HepG2 (cell line): ENCODE measurements around the gene KCNQ1OT1. TPM values are rescaled to one million over a fixed set of nuclear protein-coding genes. Genes with fewer than 3 reads are reported as not detected.

ENCODE experiments used
- CBX5 ChIP-seq: sonication (generic); formaldehyde crosslinking; IDR thresholded peaks from 2 replicates; pipeline ENCODE4 v1.4.0; 2020; ENCODE audit warnings: missing genetic modification reagents, borderline replicate concordance
- NBN ChIP-seq: fragments of 450-650 bp; conservative IDR thresholded peaks from 2 replicates; pipeline ENCODE4 v1.6.1; 2017
- NCOA2 ChIP-seq: sonication (generic); formaldehyde crosslinking; IDR thresholded peaks from 2 replicates; pipeline ENCODE4 v1.8.0; 2022; ENCODE audit warnings: inconsistent platforms
- POGZ ChIP-seq: sonication (generic); formaldehyde crosslinking; IDR thresholded peaks from 2 replicates; pipeline ENCODE4 v1.4.0; 2020; ENCODE audit warnings: mild to moderate bottlenecking, missing genetic modification reagents
- TP53 ChIP-seq: sonication (generic); formaldehyde crosslinking; conservative IDR thresholded peaks from 2 replicates; pipeline ENCODE4 v1.4.0; 2020; ENCODE audit warnings: missing genetic modification reagents
- ZFYVE20 ChIP-seq: sonication (generic); formaldehyde crosslinking; IDR thresholded peaks from 2 replicates; pipeline ENCODE4 v1.8.0; 2023; ENCODE audit warnings: low read depth, mild to moderate bottlenecking, moderate library complexity, missing genetic modification reagents, borderline replicate concordance
- ZNF709 ChIP-seq: sonication (generic); formaldehyde crosslinking; IDR thresholded peaks from 2 replicates; pipeline ENCODE4 v1.5.0; 2020; ENCODE audit warnings: mild to moderate bottlenecking, missing genetic modification reagents
- ZNF788 ChIP-seq: sonication (generic); formaldehyde crosslinking; IDR thresholded peaks from 2 replicates; pipeline ENCODE4 v1.5.0; 2020; ENCODE audit warnings: mild to moderate bottlenecking, missing genetic modification reagents, borderline replicate concordance
- ZNF790 ChIP-seq: sonication (generic); formaldehyde crosslinking; IDR thresholded peaks from 2 replicates; pipeline ENCODE4 v1.8.0; 2022; ENCODE audit warnings: missing genetic modification reagents, mild to moderate bottlenecking, borderline replicate concordance
- polyA plus RNA-seq, 8 experiments: library from polyadenylated mRNA; depleted of rRNA in 3 of 8; stranded (reverse) in 7 of 8; unstranded in 1 of 8; fragments of >200 nt; fragmentation: Illumina TruSeq in 4 of 8; extraction: Trizol in 4 of 8; gene quantifications; 2 replicates each; pipeline versions ENCODE4 v1.2.1 to v1.2.3, GENCODE V29; 2011 to 2016; ENCODE audit warnings: low read depth in 4 of 8, missing spikeins in 1 of 8, mixed read lengths in 1 of 8; ENCODE audit not compliant: insufficient read depth in 1 of 8
- total RNA-seq, 5 experiments: library from RNA; depleted of rRNA; stranded (reverse); fragments of >200 nt; fragmentation: Illumina TruSeq; extraction: Trizol; gene quantifications; 2 replicates each; pipeline ENCODE4 v1.2.3, GENCODE V29; 2016; ENCODE audit warnings: low read depth in 1 of 5
- TF ChIP-seq, protein P1 (sequence below): sonication (generic); formaldehyde crosslinking; IDR thresholded peaks from 2 replicates; pipeline ENCODE4 v1.8.0; 2022; ENCODE audit warnings: mild to moderate bottlenecking, missing genetic modification reagents, moderate library complexity
- TF ChIP-seq, protein P2 (sequence below): sonication (generic); formaldehyde crosslinking; IDR thresholded peaks from 2 replicates; pipeline ENCODE4 v1.4.0; 2020; ENCODE audit warnings: missing genetic modification reagents, mild to moderate bottlenecking, borderline replicate concordance
- TF ChIP-seq, protein P3 (sequence below): sonication (generic); formaldehyde crosslinking; IDR thresholded peaks from 2 replicates; pipeline ENCODE4 v1.9.0; 2021; ENCODE audit warnings: mild to moderate bottlenecking, missing genetic modification reagents
- TF ChIP-seq, protein P4 (sequence below), 2 experiments: sonication (generic) in 1 of 2; formaldehyde crosslinking in 1 of 2; IDR thresholded peaks; 2 replicates each; pipeline versions ENCODE4 v1.4.0 to v1.6.1; 2016 to 2020; ENCODE audit warnings: borderline replicate concordance in 1 of 2, low read depth in 1 of 2, mild to moderate bottlenecking in 1 of 2, missing genetic modification reagents in 1 of 2

The KCNQ1OT1 gene
- total and polyA plus RNA-seq, 2 of the 13 experiments (the other 11 are each of a cell fraction or from before 2014, with no cell fraction given): 1.3 to 18.9 TPM

DNA sequence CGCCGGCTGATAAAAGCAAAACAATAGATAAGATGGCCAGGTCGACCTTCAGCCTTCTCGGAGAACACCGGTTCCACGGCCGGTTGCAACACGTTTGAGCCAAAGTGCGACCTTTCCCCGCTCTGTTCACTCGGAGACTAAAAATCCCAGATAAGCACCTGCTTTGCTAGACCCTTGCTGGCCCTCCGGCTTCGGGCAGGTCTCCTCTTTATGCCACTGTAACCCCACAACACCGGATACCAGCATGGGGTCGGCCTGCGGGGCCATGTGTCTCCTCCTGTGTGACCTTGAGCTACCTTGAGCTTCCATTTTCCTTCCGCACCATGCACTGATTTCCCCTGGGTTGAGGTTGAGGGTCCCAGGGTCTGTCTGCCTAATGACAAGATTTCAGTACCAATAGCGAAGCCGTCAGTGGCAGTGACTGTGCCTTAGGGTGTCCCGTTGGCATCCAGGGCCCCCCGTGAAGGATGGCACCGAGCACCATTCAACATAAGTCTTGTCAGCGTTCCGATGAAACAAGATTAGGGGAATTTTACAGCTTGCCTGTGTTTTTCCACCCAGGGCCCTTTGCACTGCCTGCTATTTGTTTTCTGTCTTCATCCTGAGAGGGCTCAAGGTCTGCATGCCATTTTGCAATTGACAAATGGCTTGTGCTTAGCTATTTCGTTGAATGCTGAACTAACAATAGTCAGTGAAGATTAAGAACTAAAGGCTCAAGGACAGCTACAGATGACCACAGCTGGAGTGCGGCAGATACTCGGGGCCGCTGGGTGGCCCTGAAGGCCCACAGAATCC, 136.4 kb downstream of the KCNQ1OT1 start (continued):
- TF ChIP-seq ZFYVE20 (CRISPR knock-in tag) (no peak), NCOA2 (CRISPR knock-in tag) (peak; percentile 92), ZNF788 (CRISPR knock-in tag) (no peak; the same call in 1 of the 2 replicates), POGZ (CRISPR knock-in tag) (peak; percentile 46), ZNF709 (no peak), ZNF790 (no peak), TP53 (CRISPR knock-in tag) (no peak), CBX5 (CRISPR knock-in tag) (peak; percentile 40; the same call in 1 of the 2 replicates), NBN (no peak)
- TF ChIP-seq, protein P1, sequence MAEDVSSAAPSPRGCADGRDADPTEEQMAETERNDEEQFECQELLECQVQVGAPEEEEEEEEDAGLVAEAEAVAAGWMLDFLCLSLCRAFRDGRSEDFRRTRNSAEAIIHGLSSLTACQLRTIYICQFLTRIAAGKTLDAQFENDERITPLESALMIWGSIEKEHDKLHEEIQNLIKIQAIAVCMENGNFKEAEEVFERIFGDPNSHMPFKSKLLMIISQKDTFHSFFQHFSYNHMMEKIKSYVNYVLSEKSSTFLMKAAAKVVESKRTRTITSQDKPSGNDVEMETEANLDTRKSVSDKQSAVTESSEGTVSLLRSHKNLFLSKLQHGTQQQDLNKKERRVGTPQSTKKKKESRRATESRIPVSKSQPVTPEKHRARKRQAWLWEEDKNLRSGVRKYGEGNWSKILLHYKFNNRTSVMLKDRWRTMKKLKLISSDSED (CRISPR knock-in tag): no peak
- TF ChIP-seq, protein P2, sequence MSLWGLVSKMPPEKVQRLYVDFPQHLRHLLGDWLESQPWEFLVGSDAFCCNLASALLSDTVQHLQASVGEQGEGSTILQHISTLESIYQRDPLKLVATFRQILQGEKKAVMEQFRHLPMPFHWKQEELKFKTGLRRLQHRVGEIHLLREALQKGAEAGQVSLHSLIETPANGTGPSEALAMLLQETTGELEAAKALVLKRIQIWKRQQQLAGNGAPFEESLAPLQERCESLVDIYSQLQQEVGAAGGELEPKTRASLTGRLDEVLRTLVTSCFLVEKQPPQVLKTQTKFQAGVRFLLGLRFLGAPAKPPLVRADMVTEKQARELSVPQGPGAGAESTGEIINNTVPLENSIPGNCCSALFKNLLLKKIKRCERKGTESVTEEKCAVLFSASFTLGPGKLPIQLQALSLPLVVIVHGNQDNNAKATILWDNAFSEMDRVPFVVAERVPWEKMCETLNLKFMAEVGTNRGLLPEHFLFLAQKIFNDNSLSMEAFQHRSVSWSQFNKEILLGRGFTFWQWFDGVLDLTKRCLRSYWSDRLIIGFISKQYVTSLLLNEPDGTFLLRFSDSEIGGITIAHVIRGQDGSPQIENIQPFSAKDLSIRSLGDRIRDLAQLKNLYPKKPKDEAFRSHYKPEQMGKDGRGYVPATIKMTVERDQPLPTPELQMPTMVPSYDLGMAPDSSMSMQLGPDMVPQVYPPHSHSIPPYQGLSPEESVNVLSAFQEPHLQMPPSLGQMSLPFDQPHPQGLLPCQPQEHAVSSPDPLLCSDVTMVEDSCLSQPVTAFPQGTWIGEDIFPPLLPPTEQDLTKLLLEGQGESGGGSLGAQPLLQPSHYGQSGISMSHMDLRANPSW (CRISPR knock-in tag): no peak
- TF ChIP-seq, protein P3, sequence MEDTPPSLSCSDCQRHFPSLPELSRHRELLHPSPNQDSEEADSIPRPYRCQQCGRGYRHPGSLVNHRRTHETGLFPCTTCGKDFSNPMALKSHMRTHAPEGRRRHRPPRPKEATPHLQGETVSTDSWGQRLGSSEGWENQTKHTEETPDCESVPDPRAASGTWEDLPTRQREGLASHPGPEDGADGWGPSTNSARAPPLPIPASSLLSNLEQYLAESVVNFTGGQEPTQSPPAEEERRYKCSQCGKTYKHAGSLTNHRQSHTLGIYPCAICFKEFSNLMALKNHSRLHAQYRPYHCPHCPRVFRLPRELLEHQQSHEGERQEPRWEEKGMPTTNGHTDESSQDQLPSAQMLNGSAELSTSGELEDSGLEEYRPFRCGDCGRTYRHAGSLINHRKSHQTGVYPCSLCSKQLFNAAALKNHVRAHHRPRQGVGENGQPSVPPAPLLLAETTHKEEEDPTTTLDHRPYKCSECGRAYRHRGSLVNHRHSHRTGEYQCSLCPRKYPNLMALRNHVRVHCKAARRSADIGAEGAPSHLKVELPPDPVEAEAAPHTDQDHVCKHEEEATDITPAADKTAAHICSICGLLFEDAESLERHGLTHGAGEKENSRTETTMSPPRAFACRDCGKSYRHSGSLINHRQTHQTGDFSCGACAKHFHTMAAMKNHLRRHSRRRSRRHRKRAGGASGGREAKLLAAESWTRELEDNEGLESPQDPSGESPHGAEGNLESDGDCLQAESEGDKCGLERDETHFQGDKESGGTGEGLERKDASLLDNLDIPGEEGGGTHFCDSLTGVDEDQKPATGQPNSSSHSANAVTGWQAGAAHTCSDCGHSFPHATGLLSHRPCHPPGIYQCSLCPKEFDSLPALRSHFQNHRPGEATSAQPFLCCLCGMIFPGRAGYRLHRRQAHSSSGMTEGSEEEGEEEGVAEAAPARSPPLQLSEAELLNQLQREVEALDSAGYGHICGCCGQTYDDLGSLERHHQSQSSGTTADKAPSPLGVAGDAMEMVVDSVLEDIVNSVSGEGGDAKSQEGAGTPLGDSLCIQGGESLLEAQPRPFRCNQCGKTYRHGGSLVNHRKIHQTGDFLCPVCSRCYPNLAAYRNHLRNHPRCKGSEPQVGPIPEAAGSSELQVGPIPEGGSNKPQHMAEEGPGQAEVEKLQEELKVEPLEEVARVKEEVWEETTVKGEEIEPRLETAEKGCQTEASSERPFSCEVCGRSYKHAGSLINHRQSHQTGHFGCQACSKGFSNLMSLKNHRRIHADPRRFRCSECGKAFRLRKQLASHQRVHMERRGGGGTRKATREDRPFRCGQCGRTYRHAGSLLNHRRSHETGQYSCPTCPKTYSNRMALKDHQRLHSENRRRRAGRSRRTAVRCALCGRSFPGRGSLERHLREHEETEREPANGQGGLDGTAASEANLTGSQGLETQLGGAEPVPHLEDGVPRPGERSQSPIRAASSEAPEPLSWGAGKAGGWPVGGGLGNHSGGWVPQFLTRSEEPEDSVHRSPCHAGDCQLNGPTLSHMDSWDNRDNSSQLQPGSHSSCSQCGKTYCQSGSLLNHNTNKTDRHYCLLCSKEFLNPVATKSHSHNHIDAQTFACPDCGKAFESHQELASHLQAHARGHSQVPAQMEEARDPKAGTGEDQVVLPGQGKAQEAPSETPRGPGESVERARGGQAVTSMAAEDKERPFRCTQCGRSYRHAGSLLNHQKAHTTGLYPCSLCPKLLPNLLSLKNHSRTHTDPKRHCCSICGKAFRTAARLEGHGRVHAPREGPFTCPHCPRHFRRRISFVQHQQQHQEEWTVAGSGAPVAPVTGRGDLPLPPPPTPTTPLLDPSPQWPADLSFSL (CRISPR knock-in tag): no peak
- TF ChIP-seq, protein P4, sequence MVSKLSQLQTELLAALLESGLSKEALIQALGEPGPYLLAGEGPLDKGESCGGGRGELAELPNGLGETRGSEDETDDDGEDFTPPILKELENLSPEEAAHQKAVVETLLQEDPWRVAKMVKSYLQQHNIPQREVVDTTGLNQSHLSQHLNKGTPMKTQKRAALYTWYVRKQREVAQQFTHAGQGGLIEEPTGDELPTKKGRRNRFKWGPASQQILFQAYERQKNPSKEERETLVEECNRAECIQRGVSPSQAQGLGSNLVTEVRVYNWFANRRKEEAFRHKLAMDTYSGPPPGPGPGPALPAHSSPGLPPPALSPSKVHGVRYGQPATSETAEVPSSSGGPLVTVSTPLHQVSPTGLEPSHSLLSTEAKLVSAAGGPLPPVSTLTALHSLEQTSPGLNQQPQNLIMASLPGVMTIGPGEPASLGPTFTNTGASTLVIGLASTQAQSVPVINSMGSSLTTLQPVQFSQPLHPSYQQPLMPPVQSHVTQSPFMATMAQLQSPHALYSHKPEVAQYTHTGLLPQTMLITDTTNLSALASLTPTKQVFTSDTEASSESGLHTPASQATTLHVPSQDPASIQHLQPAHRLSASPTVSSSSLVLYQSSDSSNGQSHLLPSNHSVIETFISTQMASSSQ (IDR thresholded peaks at IDR 0.05; ENCODE audit: low read depth): 0 out of 2 replicates have a peak, but pooled peaks have one; percentile 8
- TF ChIP-seq, protein P4 (CRISPR knock-in tag; IDR thresholded peaks at IDR 0.05; ENCODE audit: borderline replicate concordance): peak; percentile 33
